Sigmoid colon (tissue), 4 donors: Measurements from ENCODE around the gene S100A6.

Experiments
- CTCF ChIP-seq, 4 experiments: fragments of 450-650 bp in 3 of 4; fragments of 200-600 bp in 1 of 4; IDR thresholded peaks; one replicate each; pipeline ENCODE4 v1.5.1; 2016 to 2019; ENCODE audit warnings: antibody characterized with exemption in 4 of 4, mild to moderate bottlenecking in 3 of 4, moderate library complexity in 2 of 4
- POLR2A ChIP-seq, 2 donors: fragments of 450-650 bp; IDR thresholded peaks; one replicate each; pipeline ENCODE4 v1.6.1; 2016; ENCODE audit warnings: antibody characterized with exemption in 2 of 2, mild to moderate bottlenecking in 2 of 2, moderate library complexity in 2 of 2
- POLR2AphosphoS5 ChIP-seq, 4 donors: sonication (generic); formaldehyde crosslinking; IDR thresholded peaks; one replicate each; pipeline ENCODE4 v1.6.1; 2017; ENCODE audit warnings: antibody characterized with exemption in 4 of 4

- no peak for TF ChIP-seq CTCF (IDR thresholded peaks at IDR 0.05)
- no peak for TF ChIP-seq POLR2A (IDR thresholded peaks at IDR 0.05)
- no peak for TF ChIP-seq POLR2AphosphoS5 (IDR thresholded peaks at IDR 0.05)
These were observed 18.2 kb upstream of the S100A6 start for GRCh38 chr1:153553830-153554541.
